ENCODE results near the gene FAM118A. TPM values are rescaled to one million over a fixed set of nuclear protein-coding genes. Genes with fewer than 3 reads are reported as not detected.
"Not testable (repeated sequence)": the region's sequence is repeated elsewhere in the genome, so short reads cannot be mapped to it uniquely, and the experiment has no call there.

FAM118A gene
- total RNA-seq: 10 to 100 TPM; 50.6 to 50.7 TPM

DNA sequence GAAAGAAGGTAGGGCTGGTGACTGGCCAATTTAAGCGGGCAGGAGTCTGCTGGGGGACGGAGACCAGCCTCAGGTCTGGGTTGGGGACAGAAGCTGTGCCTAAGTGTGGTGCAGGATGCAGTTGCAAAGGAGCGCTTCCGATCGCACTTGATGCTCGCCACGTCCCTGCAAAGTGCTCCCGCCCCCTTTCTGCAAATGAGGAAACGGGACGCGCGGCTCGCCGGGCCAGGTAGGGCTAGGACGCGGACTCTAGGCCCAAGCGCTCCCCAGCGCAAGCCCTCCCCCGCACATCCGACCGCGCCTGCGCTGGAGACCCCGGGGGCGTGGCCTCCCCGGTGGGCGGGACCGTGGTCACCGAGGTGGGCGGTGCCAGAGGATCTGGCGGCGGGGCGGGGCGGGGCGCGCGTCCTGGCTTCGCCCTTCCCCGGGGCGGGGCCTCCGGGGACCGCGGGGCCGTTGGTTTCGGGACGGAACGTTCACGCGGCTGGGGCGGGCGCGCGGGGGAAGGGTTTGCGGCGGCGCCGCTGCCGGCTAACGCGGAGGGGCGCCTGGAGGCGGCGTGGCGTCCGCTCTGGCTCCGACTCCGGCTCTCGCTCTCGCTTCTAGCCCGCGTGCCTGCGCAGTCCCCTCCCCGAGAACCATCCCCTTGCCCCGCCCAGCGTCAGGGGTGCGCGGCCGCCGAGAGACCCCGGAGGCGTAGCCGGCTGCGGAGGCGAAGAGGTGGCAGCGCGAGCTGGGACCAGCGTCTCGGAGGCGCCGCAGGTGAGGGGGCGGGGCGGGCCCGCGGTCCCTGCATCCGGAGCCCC is at the start of gene FAM118A:
TSS of gene FAM118A (plus strand) at position 513 of the 806 bp plus-strand sequence. CDS start 12,446 bp downstream, outside the sequence.
- CTCF ChIA-PET: interaction anchor here (0.5 kb wide), 1 partner anchor 20 kb away, joined by 3 read pairs; no protein-coding TSS in a partner anchor
- peak within 1 kb of the TSS; percentile 94 for H3K27ac Mint-ChIP-seq

DNA sequence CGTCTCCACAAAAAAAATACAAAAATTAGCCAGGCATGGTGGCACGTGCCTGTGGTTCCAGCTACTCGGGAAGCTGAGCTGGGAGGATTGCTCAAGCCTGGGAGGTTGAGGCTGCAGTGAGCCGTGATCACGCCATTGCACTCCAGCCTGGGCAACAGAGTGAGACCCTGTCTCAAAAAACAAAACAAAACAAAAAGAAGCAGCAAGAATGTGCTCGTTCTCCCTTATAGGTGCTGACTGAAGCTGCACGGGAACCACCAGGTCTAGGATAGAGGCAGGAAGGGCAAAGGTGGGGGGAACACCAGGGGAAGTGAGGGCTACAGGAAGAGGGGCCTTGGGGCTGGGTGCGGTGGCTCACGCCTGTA is 49.4 kb upstream of the FAM118A start:
- ATAC-seq; H3K4me1 Mint-ChIP-seq (ENCODE audit: low read depth); H3K27ac Mint-ChIP-seq; CTCF ChIA-PET; POLR2A ChIA-PET; H3K36me3 Mint-ChIP-seq (ENCODE audit: low read depth); DNase-seq; H3K9me3 Mint-ChIP-seq (ENCODE audit: insufficient read depth); H3K4me3 Mint-ChIP-seq; H3K27me3 Mint-ChIP-seq (ENCODE audit: low read depth): not testable (repeated sequence)

More for the DNA sequence above, at the start of gene FAM118A:
- Mint-ChIP-seq H3K4me1 (ENCODE audit: low read depth) (peaks cover 41% of the 10 kb centered on the region), H3K36me3 (ENCODE audit: low read depth) (peaks cover 21% of the 10 kb centered on the region), H3K27me3 (ENCODE audit: low read depth) (no peaks in the 10 kb centered on the region), H3K4me3 (peak within 1 kb of the TSS; percentile 82), H3K9me3 (ENCODE audit: insufficient read depth) (no peaks in the 10 kb centered on the region)
- DNase-seq (peak; percentile 95), ATAC-seq (peak; percentile 86)
- POLR2A ChIA-PET: interaction anchor here (2.3 kb wide), 1 partner anchor 104 kb away, joined by 8 read pairs; the partner anchor contains the start of genes RIBC2 and SMC1B

DNA sequence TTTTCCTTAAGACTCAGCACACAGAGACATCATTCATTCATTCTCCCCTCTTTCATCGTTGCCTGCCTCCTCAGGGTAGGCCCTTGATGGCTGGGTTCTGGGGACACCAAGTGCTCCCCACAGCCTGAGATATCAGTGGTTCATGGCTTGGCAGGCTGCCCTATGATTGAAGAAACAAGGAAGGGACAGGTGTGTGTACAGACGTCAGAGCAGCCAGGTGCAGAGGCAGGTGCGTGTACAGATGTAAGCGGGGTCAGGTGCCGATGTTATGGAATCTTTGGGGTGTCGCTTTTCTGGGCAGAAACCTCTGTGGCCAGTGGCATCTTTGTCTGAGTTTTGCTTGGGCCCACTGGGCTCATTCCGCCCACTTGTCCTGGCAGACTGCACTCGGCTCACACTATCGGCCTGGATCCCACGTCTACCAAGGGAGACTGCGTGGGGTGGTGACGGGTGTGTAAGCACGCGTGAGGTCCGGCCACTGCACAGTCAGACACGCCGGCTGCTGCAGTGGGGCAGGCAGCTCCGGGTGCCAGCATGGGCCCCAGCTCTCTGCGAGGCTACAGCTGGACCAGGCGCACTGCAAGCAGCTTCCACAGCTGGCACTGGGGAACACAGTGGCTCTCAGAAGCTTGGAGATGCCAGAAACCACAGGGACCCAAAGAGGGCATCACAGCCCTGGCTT is 48.2 kb upstream of the FAM118A start:
- ATAC-seq (no peak), DNase-seq (no peak)
- no peaks in the 10 kb centered on the region for H3K9me3 Mint-ChIP-seq (ENCODE audit: insufficient read depth)
- H3K4me1 Mint-ChIP-seq (ENCODE audit: low read depth): peaks cover 5% of the 10 kb centered on the region
- peaks cover 9% of the 10 kb centered on the region for H3K27me3 Mint-ChIP-seq (ENCODE audit: low read depth)
- ChIA-PET POLR2A (interaction anchor here (0.6 kb wide), 1 partner anchor 98 kb away, joined by 3 read pairs; the partner anchor contains the start of gene NUP50), CTCF (no interaction called here)
- H3K27ac Mint-ChIP-seq: no peak overlapping the region
- H3K36me3 Mint-ChIP-seq (ENCODE audit: low read depth): no peaks in the 10 kb centered on the region
- H3K4me3 Mint-ChIP-seq: no peak overlapping the region

DNA sequence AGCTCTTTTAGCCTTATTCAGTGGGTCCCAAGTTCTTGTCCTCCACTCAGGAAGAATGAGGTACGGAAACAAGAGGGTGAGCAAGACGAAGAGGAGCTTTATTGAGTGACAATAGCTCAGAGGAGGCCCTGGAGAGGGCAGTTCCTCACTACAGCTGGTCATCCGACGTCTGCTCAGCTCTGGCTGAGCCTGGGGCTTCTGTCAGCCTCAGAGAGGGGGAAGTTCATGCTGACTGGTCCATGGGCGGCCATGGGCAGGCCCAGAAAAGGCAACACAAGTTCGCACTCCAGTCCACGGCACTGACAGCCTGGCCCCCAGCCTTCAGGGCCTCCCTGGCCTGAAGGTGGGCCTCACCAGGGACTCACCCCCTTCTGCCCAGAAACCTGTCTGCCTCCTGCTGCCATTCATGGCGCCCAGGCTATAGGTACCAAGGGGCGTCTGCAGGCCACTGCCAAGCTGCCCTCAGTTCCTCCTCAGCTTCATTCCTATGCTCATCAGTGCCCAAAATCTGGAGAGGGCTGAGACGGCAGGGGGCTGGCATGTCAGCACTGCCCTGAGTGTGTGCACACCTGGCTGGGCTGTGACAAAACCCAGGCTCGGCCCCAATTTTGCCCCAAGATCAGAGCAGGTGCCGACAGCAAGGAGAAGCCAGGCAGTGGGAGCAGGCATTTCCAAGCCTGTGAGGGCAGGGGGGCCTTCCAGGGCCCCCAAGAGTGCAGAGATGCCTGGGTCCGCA is 47.4 kb upstream of the FAM118A start:
- no peaks in the 10 kb centered on the region for H3K36me3 Mint-ChIP-seq (ENCODE audit: low read depth)
- POLR2A ChIA-PET: interaction anchor here (0.6 kb wide), 1 partner anchor 99 kb away, joined by 3 read pairs; the partner anchor contains the start of gene NUP50
- ATAC-seq: no peak

DNA sequence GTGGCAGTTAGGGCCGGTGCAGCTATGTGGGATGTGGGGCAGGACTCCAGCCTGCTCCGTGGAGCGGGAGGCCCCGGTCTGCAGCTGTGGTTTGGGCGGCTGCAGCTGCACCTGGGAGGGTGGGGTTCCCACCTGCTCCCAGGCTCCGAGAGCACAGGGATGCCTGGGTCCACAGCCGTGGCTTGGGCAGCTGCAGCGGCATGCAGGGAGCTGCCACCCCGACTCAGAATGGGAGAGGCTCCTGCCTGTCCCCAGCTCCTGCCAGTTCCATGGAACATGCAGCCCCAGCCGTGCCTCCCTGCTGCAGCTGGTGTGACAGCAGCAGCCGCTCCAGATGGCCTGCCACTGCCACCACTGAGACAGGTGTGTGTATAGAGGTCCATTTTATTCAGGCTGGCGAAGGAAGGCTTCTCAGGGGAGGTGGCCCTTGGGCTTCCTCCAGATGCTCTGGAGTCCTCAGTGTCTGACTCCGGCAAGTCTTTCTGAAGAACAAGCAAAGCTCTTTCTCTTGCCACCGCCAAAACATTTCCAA is 46.7 kb upstream of the FAM118A start:
- H3K9me3 Mint-ChIP-seq (ENCODE audit: insufficient read depth): no peaks in the 10 kb centered on the region
- POLR2A ChIA-PET: no interaction called here
- ATAC-seq (no peak), DNase-seq (no peak)
- no peak overlapping the region for H3K4me3 Mint-ChIP-seq
- peaks cover 16% of the 10 kb centered on the region for H3K27me3 Mint-ChIP-seq (ENCODE audit: low read depth)
- no peaks in the 10 kb centered on the region for H3K36me3 Mint-ChIP-seq (ENCODE audit: low read depth)
- peaks cover 7% of the 10 kb centered on the region for H3K4me1 Mint-ChIP-seq (ENCODE audit: low read depth)
- CTCF ChIA-PET: interaction anchor here (1.4 kb wide), 1 partner anchor 28 kb away, joined by 4 read pairs; no protein-coding TSS in a partner anchor
- no peak overlapping the region for H3K27ac Mint-ChIP-seq

More for the DNA sequence above, 47.4 kb upstream of the FAM118A start:
- H3K9me3 Mint-ChIP-seq (ENCODE audit: insufficient read depth): no peaks in the 10 kb centered on the region
- no peak overlapping the region for H3K4me3 Mint-ChIP-seq
- peaks cover 5% of the 10 kb centered on the region for H3K4me1 Mint-ChIP-seq (ENCODE audit: low read depth)
- no peak for DNase-seq
- CTCF ChIA-PET: no interaction called here
- peaks cover 14% of the 10 kb centered on the region for H3K27me3 Mint-ChIP-seq (ENCODE audit: low read depth)
- H3K27ac Mint-ChIP-seq: no peak overlapping the region

DNA sequence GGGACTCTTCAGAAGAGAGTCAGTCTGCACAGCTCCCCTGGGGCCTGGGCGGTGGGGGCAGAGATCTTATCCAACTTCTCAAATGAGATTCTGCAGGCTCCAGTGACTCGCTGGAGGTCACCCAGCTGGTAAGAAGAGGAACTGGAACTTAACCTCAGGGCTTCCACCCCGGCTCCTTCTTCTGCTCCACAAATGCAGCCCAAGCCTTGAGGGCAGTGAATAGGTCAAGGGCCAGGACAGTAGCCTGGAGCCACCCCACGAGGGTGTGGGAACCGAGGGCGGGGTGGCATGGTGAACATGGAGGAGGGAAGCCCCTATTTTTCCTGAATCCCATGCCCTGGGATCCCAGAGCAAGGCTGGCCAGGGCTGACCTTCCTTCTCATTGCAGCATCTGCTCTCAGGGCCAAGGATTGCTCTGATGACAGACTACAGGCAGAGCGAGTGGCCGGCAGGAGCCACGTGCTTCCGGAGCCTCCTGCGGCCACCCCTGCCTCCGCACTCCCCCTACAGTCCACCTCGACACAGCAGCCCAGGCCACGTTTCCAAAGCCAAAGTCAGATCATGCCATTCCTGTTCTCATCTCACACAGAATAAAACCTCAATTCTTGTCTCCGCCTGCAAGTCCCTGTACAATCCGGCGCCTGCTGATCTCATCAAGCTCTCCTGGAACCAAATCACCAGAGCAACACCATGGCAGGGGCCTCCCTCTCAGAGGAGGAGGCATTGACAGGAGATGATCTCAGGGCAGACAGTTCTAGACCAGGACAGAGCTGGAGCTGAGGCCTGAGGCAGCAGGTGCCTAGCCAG is 46.1 kb upstream of the FAM118A start:
- H3K27me3 Mint-ChIP-seq (ENCODE audit: low read depth): peaks cover 16% of the 10 kb centered on the region
- H3K36me3 Mint-ChIP-seq (ENCODE audit: low read depth): no peaks in the 10 kb centered on the region
- ATAC-seq: no peak
- no peaks in the 10 kb centered on the region for H3K9me3 Mint-ChIP-seq (ENCODE audit: insufficient read depth)
- DNase-seq: no peak
- H3K27ac Mint-ChIP-seq: no peak overlapping the region
- peaks cover 9% of the 10 kb centered on the region for H3K4me1 Mint-ChIP-seq (ENCODE audit: low read depth)
- H3K4me3 Mint-ChIP-seq: no peak overlapping the region
- ChIA-PET CTCF (interaction anchor here (1.4 kb wide), 1 partner anchor 29 kb away, joined by 4 read pairs; no protein-coding TSS in a partner anchor), POLR2A (no interaction called here)

DNA sequence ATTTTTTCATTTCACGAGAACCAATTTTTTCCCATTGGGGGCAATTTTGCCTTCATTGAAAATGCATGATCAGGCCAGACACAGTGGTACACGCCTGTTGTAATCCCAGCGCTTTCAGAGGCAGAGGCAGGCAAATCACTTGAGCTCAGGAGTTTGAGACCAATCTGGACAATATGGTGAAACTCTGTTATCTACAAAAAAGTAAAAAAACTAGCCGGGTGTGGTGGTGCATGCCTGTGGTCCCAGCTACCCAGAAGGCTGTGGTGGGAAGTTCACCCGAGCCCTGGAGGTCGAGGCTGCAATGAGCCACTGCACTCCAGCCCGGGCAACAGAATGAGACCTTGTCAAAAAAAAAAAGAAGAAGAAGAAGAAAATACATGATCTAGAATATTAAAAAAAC is 44.2 kb upstream of the FAM118A start:
- H3K36me3 Mint-ChIP-seq (ENCODE audit: low read depth): no peaks in the 10 kb centered on the region
- H3K4me3 Mint-ChIP-seq: no peak overlapping the region
- H3K27me3 Mint-ChIP-seq (ENCODE audit: low read depth): peaks cover 23% of the 10 kb centered on the region
- peaks cover 18% of the 10 kb centered on the region for H3K4me1 Mint-ChIP-seq (ENCODE audit: low read depth)
- no peak overlapping the region for H3K27ac Mint-ChIP-seq
- no peaks in the 10 kb centered on the region for H3K9me3 Mint-ChIP-seq (ENCODE audit: insufficient read depth)
- ATAC-seq (no peak), DNase-seq (no peak)
- POLR2A ChIA-PET: no interaction called here
- CTCF ChIA-PET: no interaction called here

DNA sequence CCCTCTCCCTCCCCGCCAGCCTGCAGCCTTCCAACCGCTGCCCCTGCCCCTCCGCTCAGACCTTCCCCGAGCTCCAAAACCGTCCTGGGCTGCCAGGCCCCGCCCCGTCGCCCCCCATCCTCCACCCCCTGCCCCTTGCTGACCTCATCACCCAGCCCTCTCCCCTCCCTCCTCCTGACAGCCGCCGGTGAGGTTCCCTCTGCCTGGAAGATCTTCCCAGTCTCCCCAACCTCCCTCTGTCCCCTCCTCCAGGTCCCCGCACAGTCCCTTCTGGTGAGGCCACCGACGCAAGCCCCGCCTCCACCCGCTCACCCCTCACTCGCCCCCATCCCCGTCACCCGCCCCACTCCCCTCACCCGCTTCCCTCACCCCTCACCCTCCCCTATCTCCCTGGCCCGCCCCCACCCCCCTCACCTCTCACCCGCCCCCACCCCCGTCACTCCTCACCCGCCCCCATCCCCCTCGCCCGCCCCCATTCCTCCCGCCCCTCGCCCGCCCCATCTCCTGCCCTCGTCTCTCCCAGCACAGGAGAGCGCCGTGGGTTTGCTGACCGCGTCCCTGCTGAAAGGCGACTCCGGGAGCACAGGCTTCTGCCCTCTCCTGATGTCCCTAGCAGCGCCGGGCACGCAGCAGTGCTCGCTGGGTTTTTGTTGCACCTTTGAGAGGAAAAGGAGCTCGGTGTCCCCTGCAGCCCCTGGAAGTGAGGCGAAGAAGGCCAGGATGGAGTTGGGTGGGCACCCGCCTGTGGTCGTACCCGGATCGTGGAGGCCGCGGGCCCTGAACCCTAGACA is 41.4 kb upstream of the FAM118A start:
- ChIA-PET CTCF (interaction anchor here (0.8 to 2.0 kb wide), 2 partner anchors 129 to 286 kb away, joined by 3 to 8 read pairs; no protein-coding TSS in a partner anchor), POLR2A (interaction anchor here (0.6 kb wide), 2 partner anchors 95 to 138 kb away, joined by 3 to 4 read pairs; no protein-coding TSS in a partner anchor)
- peak; percentile 43 for ATAC-seq

DNA sequence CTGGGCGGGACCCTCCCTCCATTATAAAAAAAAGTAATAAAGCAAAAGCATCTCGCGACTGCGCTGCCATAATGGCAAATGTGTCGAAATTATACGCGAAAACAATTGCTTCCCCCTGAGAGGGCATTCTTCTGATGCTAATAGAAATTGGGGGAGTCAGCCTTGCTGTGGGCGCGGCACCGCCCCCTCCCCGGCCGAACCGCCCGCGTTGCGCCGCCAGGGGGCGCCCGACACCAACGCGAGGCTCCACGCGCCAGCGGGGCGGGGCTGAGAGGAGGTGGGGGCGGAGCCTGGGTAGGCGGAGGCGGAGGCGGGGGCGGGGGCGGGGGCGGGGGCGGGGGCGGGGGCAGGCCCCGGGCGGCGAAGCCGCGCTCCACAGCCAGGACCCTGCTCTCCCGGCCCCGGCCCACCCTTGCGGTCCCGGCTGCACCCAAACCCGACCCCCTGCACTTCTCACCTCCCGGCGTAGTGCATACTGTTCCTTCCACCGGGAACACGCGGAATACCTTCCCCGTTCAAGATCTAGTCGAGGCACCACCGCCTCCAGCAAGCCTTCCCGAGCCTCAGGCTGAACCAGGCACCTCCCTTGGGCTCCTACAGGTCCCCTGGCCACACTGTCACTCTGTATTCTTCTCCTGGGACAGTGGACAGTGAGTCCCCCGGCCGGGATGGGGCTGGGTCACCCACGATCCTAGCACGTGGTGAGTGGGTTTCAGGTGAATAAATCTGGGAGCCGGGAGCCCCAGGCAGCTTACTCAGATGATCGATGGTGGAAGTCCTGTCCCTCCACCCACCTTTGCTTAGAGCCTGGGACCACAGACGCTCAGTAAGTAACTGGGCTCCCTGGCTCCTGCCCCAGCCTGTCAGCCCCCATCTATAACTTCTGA is 40.5 kb upstream of the FAM118A start:
- no peak overlapping the region for H3K27ac Mint-ChIP-seq

More for the DNA sequence above, 41.4 kb upstream of the FAM118A start:
- Mint-ChIP-seq H3K4me3 (peak overlapping the region; percentile 71), H3K27ac (no peak overlapping the region), H3K27me3 (ENCODE audit: low read depth) (peaks cover 28% of the 10 kb centered on the region), H3K36me3 (ENCODE audit: low read depth) (no peaks in the 10 kb centered on the region), H3K9me3 (ENCODE audit: insufficient read depth) (no peaks in the 10 kb centered on the region), H3K4me1 (ENCODE audit: low read depth) (peaks cover 20% of the 10 kb centered on the region)
- no peak for DNase-seq

More for the DNA sequence above, 40.5 kb upstream of the FAM118A start:
- CTCF ChIA-PET: interaction anchor here (2.0 kb wide), 1 partner anchor 285 kb away, joined by 8 read pairs; no protein-coding TSS in a partner anchor
- ATAC-seq: peak; percentile 88
- H3K9me3 Mint-ChIP-seq (ENCODE audit: insufficient read depth): no peaks in the 10 kb centered on the region
- POLR2A ChIA-PET: interaction anchor here (0.6 kb wide), 1 partner anchor 139 kb away, joined by 3 read pairs; no protein-coding TSS in a partner anchor
- H3K4me3 Mint-ChIP-seq: peak overlapping the region; percentile 71
- peaks cover 23% of the 10 kb centered on the region for H3K27me3 Mint-ChIP-seq (ENCODE audit: low read depth)
- H3K36me3 Mint-ChIP-seq (ENCODE audit: low read depth): no peaks in the 10 kb centered on the region
- peak; percentile 89 for DNase-seq
- H3K4me1 Mint-ChIP-seq (ENCODE audit: low read depth): peaks cover 15% of the 10 kb centered on the region
